GM10266 (cell line): ENCODE data around the gene SIGLEC1.
A peak's percentile ranks its signal among the peaks of the same experiment; 100 is the strongest.

Source experiments
- DNase-seq: peaks from one replicate; pipeline ENCODE4 v3.0.0; 2012; ENCODE audit errors: extremely low spot score
- CTCF ChIP-seq: IDR thresholded peaks from 2 replicates; pipeline ENCODE4 v1.5.1; 2012; ENCODE audit warnings: mild to moderate bottlenecking, low read depth; ENCODE audit not compliant: control insufficient read depth, insufficient read depth; ENCODE audit errors: missing control alignments

Gene SIGLEC1

GRCh38 chr20:3751675-3752385, 39.4 kb upstream of the SIGLEC1 start:
- no peak for TF ChIP-seq CTCF
- peak; percentile 72 for DNase-seq

GRCh38 chr20:3751305-3751674, 38.9 kb upstream of the SIGLEC1 start:
- no peak for TF ChIP-seq CTCF
- DNase-seq, result no peak

GRCh38 chr20:3749689-3750531, 37.5 kb upstream of the SIGLEC1 start:
- TF ChIP-seq CTCF, result peak; percentile 42
- peak; percentile 86 for DNase-seq

- no peak for DNase-seq
- no peak for TF ChIP-seq CTCF
Observed at GRCh38 chr20:3749087-3749688, 36.8 kb upstream of the SIGLEC1 start.

GRCh38 chr20:3748073-3748472, 35.7 kb upstream of the SIGLEC1 start:
- no peak for TF ChIP-seq CTCF
- no peak for DNase-seq

GRCh38 chr20:3747471-3747870, 35.1 kb upstream of the SIGLEC1 start:
- TF ChIP-seq CTCF, result no peak

GRCh38 chr20:3745686-3746173, 33.3 kb upstream of the SIGLEC1 start:
- DNase-seq, result no peak
- no peak for TF ChIP-seq CTCF

More at GRCh38 chr20:3747471-3747870, 35.1 kb upstream of the SIGLEC1 start:
- no peak for DNase-seq
